GM23338 (cell line): ENCODE data around the gene MAP4K4. TPM values are rescaled to one million over a fixed set of nuclear protein-coding genes. Genes with fewer than 3 reads are reported as not detected.

Experiments used
- NANOG ChIP-seq: IDR thresholded peaks from 2 replicates; pipeline ENCODE4 v1.6.1; 2016; ENCODE audit warnings: antibody characterized with exemption, borderline replicate concordance
- ZNF331 ChIP-seq: fragments of 250-450 bp; sonication (Bioruptor Pico); IDR thresholded peaks from 2 replicates; pipeline ENCODE4 v1.5.0; 2020; ENCODE audit warnings: low read depth, mild to moderate bottlenecking, moderate library complexity
- polyA plus RNA-seq: library from polyadenylated mRNA; unstranded; fragments of >200 nt; fragmentation: Nextera tagmentation; extraction: Ambion mirVana; gene quantifications from 2 replicates; pipeline ENCODE4 v1.2.1, GENCODE V29; 2016
- total RNA-seq: library from RNA; depleted of rRNA; stranded (reverse); fragments of >200 nt; shearing (Covaris generic); gene quantifications from 2 replicates; pipeline ENCODE4 v1.2.3, GENCODE V29; 2014
- TF ChIP-seq, protein P1 (sequence below): fragments of 250-450 bp; sonication (Bioruptor Pico); IDR thresholded peaks from 2 replicates; pipeline ENCODE4 v1.5.0; 2020; ENCODE audit warnings: mild to moderate bottlenecking, moderate library complexity
- TF ChIP-seq, protein P2 (sequence below): IDR thresholded peaks from one replicate; pipeline ENCODE4 v1.6.1; 2018; ENCODE audit warnings: antibody characterized with exemption; ENCODE audit not compliant: unreplicated experiment
- TF ChIP-seq, protein P3 (sequence below), 2 experiments: fragments of 200-600 bp in 1 of 2; sonication (generic) in 1 of 2; conservative IDR thresholded peaks; 2 replicates each; pipeline versions ENCODE4 v1.5.1 to v1.6.1; 2016 to 2017; ENCODE audit warnings: antibody characterized with exemption in 2 of 2, low read depth in 2 of 2, mild to moderate bottlenecking in 2 of 2, moderate library complexity in 1 of 2

MAP4K4 gene
- total and polyA plus RNA-seq, 2 experiments from 2014 or later: 34.6 to 99.2 TPM

DNA sequence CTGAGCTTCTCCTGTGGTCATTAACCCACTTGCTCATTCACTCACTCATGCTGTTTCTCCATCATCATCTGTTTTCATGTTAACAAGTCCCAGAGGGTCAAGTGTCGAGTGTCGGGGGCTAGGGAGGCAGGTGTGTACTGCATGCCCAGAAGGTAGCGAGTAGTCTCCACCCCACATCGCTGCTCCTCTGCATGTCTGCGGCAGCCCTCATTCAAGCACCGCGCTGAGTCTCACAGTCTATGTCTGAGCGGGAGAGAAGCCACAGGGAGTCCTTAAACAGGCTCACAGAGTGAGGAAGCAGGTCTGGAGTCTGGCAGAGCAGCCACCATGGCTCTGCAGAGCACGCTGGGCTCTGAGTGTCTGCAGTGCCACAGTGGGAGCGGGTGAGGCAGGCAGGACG lies 172.9 kb downstream of the MAP4K4 start (continued):
- TF ChIP-seq, protein P1, sequence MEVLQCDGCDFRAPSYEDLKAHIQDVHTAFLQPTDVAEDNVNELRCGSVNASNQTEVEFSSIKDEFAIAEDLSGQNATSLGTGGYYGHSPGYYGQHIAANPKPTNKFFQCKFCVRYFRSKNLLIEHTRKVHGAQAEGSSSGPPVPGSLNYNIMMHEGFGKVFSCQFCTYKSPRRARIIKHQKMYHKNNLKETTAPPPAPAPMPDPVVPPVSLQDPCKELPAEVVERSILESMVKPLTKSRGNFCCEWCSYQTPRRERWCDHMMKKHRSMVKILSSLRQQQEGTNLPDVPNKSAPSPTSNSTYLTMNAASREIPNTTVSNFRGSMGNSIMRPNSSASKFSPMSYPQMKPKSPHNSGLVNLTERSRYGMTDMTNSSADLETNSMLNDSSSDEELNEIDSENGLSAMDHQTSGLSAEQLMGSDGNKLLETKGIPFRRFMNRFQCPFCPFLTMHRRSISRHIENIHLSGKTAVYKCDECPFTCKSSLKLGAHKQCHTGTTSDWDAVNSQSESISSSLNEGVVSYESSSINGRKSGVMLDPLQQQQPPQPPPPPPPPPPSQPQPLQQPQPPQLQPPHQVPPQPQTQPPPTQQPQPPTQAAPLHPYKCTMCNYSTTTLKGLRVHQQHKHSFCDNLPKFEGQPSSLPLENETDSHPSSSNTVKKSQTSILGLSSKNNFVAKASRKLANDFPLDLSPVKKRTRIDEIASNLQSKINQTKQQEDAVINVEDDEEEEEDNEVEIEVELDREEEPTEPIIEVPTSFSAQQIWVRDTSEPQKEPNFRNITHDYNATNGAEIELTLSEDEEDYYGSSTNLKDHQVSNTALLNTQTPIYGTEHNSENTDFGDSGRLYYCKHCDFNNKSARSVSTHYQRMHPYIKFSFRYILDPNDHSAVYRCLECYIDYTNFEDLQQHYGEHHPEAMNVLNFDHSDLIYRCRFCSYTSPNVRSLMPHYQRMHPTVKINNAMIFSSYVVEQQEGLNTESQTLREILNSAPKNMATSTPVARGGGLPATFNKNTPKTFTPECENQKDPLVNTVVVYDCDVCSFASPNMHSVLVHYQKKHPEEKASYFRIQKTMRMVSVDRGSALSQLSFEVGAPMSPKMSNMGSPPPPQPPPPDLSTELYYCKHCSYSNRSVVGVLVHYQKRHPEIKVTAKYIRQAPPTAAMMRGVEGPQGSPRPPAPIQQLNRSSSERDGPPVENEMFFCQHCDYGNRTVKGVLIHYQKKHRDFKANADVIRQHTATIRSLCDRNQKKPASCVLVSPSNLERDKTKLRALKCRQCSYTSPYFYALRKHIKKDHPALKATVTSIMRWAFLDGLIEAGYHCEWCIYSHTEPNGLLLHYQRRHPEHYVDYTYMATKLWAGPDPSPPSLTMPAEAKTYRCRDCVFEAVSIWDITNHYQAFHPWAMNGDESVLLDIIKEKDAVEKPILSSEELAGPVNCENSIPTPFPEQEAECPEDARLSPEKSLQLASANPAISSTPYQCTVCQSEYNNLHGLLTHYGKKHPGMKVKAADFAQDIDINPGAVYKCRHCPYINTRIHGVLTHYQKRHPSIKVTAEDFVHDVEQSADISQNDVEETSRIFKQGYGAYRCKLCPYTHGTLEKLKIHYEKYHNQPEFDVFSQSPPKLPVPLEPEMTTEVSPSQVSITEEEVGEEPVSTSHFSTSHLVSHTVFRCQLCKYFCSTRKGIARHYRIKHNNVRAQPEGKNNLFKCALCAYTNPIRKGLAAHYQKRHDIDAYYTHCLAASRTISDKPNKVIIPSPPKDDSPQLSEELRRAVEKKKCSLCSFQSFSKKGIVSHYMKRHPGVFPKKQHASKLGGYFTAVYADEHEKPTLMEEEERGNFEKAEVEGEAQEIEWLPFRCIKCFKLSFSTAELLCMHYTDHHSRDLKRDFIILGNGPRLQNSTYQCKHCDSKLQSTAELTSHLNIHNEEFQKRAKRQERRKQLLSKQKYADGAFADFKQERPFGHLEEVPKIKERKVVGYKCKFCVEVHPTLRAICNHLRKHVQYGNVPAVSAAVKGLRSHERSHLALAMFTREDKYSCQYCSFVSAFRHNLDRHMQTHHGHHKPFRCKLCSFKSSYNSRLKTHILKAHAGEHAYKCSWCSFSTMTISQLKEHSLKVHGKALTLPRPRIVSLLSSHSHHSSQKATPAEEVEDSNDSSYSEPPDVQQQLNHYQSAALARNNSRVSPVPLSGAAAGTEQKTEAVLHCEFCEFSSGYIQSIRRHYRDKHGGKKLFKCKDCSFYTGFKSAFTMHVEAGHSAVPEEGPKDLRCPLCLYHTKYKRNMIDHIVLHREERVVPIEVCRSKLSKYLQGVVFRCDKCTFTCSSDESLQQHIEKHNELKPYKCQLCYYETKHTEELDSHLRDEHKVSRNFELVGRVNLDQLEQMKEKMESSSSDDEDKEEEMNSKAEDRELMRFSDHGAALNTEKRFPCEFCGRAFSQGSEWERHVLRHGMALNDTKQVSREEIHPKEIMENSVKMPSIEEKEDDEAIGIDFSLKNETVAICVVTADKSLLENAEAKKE (CRISPR knock-in tag): no peak
- TF ChIP-seq, protein P2, sequence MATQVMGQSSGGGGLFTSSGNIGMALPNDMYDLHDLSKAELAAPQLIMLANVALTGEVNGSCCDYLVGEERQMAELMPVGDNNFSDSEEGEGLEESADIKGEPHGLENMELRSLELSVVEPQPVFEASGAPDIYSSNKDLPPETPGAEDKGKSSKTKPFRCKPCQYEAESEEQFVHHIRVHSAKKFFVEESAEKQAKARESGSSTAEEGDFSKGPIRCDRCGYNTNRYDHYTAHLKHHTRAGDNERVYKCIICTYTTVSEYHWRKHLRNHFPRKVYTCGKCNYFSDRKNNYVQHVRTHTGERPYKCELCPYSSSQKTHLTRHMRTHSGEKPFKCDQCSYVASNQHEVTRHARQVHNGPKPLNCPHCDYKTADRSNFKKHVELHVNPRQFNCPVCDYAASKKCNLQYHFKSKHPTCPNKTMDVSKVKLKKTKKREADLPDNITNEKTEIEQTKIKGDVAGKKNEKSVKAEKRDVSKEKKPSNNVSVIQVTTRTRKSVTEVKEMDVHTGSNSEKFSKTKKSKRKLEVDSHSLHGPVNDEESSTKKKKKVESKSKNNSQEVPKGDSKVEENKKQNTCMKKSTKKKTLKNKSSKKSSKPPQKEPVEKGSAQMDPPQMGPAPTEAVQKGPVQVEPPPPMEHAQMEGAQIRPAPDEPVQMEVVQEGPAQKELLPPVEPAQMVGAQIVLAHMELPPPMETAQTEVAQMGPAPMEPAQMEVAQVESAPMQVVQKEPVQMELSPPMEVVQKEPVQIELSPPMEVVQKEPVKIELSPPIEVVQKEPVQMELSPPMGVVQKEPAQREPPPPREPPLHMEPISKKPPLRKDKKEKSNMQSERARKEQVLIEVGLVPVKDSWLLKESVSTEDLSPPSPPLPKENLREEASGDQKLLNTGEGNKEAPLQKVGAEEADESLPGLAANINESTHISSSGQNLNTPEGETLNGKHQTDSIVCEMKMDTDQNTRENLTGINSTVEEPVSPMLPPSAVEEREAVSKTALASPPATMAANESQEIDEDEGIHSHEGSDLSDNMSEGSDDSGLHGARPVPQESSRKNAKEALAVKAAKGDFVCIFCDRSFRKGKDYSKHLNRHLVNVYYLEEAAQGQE: no peak
- TF ChIP-seq, protein P3, sequence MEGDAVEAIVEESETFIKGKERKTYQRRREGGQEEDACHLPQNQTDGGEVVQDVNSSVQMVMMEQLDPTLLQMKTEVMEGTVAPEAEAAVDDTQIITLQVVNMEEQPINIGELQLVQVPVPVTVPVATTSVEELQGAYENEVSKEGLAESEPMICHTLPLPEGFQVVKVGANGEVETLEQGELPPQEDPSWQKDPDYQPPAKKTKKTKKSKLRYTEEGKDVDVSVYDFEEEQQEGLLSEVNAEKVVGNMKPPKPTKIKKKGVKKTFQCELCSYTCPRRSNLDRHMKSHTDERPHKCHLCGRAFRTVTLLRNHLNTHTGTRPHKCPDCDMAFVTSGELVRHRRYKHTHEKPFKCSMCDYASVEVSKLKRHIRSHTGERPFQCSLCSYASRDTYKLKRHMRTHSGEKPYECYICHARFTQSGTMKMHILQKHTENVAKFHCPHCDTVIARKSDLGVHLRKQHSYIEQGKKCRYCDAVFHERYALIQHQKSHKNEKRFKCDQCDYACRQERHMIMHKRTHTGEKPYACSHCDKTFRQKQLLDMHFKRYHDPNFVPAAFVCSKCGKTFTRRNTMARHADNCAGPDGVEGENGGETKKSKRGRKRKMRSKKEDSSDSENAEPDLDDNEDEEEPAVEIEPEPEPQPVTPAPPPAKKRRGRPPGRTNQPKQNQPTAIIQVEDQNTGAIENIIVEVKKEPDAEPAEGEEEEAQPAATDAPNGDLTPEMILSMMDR (conservative IDR thresholded peaks at IDR 0.05; ENCODE audit: low read depth in 2 of 2): no peak
- no peak for TF ChIP-seq NANOG
- no peak for TF ChIP-seq ZNF331
